ENCODE data around the gene UBE2L3. TPM values are rescaled to one million over a fixed set of nuclear protein-coding genes. Genes with fewer than 3 reads are reported as not detected.
"Not testable (repeated sequence)": the region's sequence is repeated elsewhere in the genome, so short reads cannot be mapped to it uniquely, and the experiment has no call there.

UBE2L3 gene
- total and polyA plus RNA-seq, 2 experiments from 2014 or later: 86.3 to 136 TPM

DNA sequence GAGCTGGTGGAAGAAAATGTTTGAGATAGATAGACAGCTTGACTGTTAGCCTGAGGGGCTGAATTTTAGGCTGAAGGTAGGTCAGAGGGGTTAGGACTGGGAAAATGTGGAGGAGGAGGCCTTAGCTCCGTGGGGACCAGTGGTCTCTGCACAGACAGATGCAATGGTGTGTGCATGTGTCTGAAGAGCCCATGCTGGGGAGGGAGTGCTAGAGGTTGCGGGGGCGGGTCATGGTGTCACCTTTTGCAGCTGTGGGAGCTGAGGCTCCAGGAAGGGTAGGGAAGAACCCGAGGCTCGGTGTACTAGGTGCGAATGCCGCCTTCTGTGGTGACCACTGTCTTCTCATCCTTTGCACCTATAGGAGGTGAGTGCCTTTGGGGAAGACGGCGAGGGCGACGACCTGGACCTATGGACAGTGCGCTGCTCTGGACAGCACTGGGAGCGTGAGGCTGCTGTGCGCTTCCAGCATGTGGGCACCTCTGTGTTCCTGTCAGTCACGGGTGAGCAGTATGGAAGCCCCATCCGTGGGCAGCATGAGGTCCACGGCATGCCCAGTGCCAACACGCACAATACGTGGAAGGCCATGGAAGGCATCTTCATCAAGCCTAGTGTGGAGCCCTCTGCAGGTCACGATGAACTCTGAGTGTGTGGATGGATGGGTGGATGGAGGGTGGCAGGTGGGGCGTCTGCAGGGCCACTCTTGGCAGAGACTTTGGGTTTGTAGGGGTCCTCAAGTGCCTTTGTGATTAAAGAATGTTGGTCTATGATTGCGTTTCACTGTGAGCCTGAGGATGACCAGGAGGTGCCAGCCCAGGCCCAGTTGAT is 76.2 kb downstream of the UBE2L3 start:
- Histone ChIP-seq H3K27ac (ENCODE audit: low read depth) (no peak overlapping the region), H3K9me2 (ENCODE audit: insufficient read depth) (no peaks in the 10 kb centered on the region), H3K36me3 (ENCODE audit: insufficient read depth) (no peaks in the 10 kb centered on the region), H3K4me2 (peak overlapping the region; percentile 89), H3K27me3 (ENCODE audit: insufficient read depth) (peaks cover 8% of the 10 kb centered on the region), H3F3A (replicated peaks; ENCODE audit: low read depth) (peaks cover 16% of the 10 kb centered on the region), H3K4me1 (ENCODE audit: insufficient read depth) (peaks cover 7% of the 10 kb centered on the region; the same call in 1 of the 2 replicates), H3K4me3 (peak overlapping the region; percentile 90), H4K20me1 (replicated peaks; ENCODE audit: insufficient read depth) (peaks cover 5% of the 10 kb centered on the region; the same call in 1 of the 2 replicates), H3K79me2 (replicated peaks; ENCODE audit: insufficient read depth) (no peaks in the 10 kb centered on the region), H2AFZ (no peak overlapping the region)
- Mint-ChIP-seq H3K4me3 (peak overlapping the region; percentile 84; the same call in 2 of the 3 replicates), H3K27ac (no peak overlapping the region), H3K9me3 (no peaks in the 10 kb centered on the region), H3K4me1 (peaks cover 17% of the 10 kb centered on the region), H3K36me3 (ENCODE audit: low read depth) (peaks cover 23% of the 10 kb centered on the region), H3K27me3 (ENCODE audit: insufficient read depth, low read depth, poor library complexity) (peaks cover 17% of the 10 kb centered on the region)
- no peak for DNase-seq (ENCODE audit: low spot score)
- no peak for ATAC-seq
- TF ChIP-seq, protein P1, sequence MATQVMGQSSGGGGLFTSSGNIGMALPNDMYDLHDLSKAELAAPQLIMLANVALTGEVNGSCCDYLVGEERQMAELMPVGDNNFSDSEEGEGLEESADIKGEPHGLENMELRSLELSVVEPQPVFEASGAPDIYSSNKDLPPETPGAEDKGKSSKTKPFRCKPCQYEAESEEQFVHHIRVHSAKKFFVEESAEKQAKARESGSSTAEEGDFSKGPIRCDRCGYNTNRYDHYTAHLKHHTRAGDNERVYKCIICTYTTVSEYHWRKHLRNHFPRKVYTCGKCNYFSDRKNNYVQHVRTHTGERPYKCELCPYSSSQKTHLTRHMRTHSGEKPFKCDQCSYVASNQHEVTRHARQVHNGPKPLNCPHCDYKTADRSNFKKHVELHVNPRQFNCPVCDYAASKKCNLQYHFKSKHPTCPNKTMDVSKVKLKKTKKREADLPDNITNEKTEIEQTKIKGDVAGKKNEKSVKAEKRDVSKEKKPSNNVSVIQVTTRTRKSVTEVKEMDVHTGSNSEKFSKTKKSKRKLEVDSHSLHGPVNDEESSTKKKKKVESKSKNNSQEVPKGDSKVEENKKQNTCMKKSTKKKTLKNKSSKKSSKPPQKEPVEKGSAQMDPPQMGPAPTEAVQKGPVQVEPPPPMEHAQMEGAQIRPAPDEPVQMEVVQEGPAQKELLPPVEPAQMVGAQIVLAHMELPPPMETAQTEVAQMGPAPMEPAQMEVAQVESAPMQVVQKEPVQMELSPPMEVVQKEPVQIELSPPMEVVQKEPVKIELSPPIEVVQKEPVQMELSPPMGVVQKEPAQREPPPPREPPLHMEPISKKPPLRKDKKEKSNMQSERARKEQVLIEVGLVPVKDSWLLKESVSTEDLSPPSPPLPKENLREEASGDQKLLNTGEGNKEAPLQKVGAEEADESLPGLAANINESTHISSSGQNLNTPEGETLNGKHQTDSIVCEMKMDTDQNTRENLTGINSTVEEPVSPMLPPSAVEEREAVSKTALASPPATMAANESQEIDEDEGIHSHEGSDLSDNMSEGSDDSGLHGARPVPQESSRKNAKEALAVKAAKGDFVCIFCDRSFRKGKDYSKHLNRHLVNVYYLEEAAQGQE (IDR thresholded peaks at IDR 0.05; ENCODE audit: unreplicated experiment): no peak
- TF ChIP-seq, protein P2, sequence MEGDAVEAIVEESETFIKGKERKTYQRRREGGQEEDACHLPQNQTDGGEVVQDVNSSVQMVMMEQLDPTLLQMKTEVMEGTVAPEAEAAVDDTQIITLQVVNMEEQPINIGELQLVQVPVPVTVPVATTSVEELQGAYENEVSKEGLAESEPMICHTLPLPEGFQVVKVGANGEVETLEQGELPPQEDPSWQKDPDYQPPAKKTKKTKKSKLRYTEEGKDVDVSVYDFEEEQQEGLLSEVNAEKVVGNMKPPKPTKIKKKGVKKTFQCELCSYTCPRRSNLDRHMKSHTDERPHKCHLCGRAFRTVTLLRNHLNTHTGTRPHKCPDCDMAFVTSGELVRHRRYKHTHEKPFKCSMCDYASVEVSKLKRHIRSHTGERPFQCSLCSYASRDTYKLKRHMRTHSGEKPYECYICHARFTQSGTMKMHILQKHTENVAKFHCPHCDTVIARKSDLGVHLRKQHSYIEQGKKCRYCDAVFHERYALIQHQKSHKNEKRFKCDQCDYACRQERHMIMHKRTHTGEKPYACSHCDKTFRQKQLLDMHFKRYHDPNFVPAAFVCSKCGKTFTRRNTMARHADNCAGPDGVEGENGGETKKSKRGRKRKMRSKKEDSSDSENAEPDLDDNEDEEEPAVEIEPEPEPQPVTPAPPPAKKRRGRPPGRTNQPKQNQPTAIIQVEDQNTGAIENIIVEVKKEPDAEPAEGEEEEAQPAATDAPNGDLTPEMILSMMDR (conservative IDR thresholded peaks at IDR 0.05; ENCODE audit: low read depth in 2 of 2): peak in 1 of 2 experiments; percentile 44; a peak in 2 of 4 replicates

DNA sequence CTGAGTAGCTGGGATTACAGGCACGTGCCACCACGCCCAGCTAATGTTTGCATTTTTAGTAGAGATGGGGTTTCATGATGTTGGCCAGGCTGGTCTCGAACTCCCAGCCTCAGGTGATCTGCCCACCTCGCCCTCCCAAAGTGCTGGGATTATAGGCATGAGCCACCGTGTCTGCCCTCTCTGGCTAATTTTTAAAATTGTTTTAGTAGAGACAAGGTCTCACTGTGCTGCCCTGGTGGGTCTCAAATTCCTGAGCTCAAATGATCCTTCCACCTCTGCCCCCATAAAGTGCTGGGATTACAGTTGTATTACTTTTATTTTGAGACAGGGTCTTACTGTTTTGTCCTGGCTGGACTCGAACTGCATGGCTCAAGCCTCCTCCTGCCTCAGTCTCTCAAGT is 78.0 kb downstream of the UBE2L3 start:
- H3K4me3 ChIP-seq; H3K27ac Mint-ChIP-seq; H4K20me1 ChIP-seq (replicated peaks; ENCODE audit: insufficient read depth); H3K4me2 ChIP-seq; ATAC-seq; H3K36me3 ChIP-seq (ENCODE audit: insufficient read depth); DNase-seq (ENCODE audit: low spot score); H3K27me3 ChIP-seq (ENCODE audit: insufficient read depth); H3K27ac ChIP-seq (ENCODE audit: low read depth); H3K9me3 Mint-ChIP-seq; H2AFZ ChIP-seq; H3K79me2 ChIP-seq (replicated peaks; ENCODE audit: insufficient read depth); H3K4me3 Mint-ChIP-seq; H3K9me2 ChIP-seq (ENCODE audit: insufficient read depth): not testable (repeated sequence)
- Mint-ChIP-seq H3K4me1 (peaks cover 20% of the 10 kb centered on the region), H3K27me3 (ENCODE audit: insufficient read depth, low read depth, poor library complexity) (peaks cover 17% of the 10 kb centered on the region), H3K36me3 (ENCODE audit: low read depth) (peaks cover 28% of the 10 kb centered on the region)
- peaks cover 18% of the 10 kb centered on the region for H3F3A ChIP-seq (replicated peaks; ENCODE audit: low read depth)
- H3K4me1 ChIP-seq (ENCODE audit: insufficient read depth): peaks cover 11% of the 10 kb centered on the region
